ENCODE data around the gene CDH4. TPM values are rescaled to one million over a fixed set of nuclear protein-coding genes. Genes with fewer than 3 reads are reported as not detected.

The CDH4 gene
- total and polyA plus RNA-seq, 2 donors (not counting 3 experiments of a cell fraction or from before 2014, with no cell fraction given) = 0.17 to 0.51 TPM

DNA sequence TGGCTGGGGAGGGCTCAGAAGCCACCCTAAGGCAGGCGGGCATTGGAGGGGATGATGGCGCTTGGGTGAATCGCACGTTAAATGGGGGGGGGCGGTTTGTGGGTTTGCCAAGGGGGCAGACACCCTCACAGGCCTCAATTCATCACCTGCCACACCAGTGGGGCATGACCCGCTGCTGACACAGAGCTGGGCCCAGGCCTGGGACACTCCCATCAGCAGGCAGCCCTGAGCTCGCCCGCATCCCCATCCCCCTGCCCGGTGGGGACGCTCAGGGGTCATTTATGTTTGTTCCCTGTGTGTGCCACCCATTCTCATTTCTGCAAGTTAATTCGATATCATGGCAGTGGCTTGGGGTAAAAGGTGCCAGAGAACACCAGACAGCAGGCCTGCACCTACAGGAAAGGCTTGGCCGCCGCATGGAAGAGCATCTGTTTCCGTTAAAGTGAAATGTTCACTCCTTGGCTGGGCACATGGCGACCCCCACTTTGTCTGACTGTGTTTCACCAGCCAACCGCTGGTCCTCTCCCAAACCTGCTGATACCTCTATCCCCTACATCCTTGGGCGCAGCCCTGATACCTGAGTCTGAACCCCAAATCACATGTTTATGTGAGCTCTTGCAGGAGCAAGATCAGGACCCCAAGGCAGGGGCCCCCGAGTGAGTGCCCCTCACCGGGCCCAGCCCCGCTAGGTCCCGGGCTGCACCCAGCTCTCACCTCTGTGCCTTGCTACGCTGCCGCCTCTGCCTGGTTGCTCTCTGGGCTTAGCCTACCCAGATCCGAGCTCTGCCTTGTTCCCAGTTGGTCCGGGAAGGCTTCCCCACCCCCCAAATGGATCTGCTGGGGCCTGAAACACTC is 564.8 kb downstream of the CDH4 start:
- no peaks in the 10 kb centered on the region for H3K9me3 ChIP-seq (replicated peaks; ENCODE audit: control insufficient read depth, insufficient read depth, low read length)
- no peak overlapping the region for H3K9ac ChIP-seq (replicated peaks; ENCODE audit: extremely low read depth, insufficient read depth, low read length)
- H3K36me3 ChIP-seq (ENCODE audit: control insufficient read depth in 2 of 2, extremely low read depth in 1 of 2, insufficient read depth in 2 of 2, low read length in 2 of 2) = no peaks in the 10 kb centered on the region
- POLR2A ChIA-PET = no interaction called here
- dilution Hi-C loops (cut with MboI; ENCODE audit: extremely low pct_ligation_motif_present, low sequenced_read_pairs) = no loop called here
- H3K79me2 ChIP-seq (ENCODE audit: control insufficient read depth, insufficient read depth, low read length) = no peaks in the 10 kb centered on the region
- H3K4me2 ChIP-seq (ENCODE audit: insufficient read depth, low read length) = no peak overlapping the region
- TF ChIP-seq POLR2A (IDR thresholded peaks at IDR 0.05; ENCODE audit: low read depth, low read length) (no peak), FOS (IDR thresholded peaks at IDR 0.05; ENCODE audit: borderline replicate concordance, insufficient read depth, low read length) (no peak), JUN (IDR thresholded peaks at IDR 0.05; ENCODE audit: borderline replicate concordance, insufficient read depth, insufficient read length, low read depth) (no peak), EZH2 (IDR thresholded peaks at IDR 0.05; ENCODE audit: borderline replicate concordance, low read depth, low read length, severe bottlenecking) (no peak)
- TF ChIP-seq, protein P1, sequence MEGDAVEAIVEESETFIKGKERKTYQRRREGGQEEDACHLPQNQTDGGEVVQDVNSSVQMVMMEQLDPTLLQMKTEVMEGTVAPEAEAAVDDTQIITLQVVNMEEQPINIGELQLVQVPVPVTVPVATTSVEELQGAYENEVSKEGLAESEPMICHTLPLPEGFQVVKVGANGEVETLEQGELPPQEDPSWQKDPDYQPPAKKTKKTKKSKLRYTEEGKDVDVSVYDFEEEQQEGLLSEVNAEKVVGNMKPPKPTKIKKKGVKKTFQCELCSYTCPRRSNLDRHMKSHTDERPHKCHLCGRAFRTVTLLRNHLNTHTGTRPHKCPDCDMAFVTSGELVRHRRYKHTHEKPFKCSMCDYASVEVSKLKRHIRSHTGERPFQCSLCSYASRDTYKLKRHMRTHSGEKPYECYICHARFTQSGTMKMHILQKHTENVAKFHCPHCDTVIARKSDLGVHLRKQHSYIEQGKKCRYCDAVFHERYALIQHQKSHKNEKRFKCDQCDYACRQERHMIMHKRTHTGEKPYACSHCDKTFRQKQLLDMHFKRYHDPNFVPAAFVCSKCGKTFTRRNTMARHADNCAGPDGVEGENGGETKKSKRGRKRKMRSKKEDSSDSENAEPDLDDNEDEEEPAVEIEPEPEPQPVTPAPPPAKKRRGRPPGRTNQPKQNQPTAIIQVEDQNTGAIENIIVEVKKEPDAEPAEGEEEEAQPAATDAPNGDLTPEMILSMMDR (IDR thresholded peaks at IDR 0.05; ENCODE audit: extremely low read depth in 1 of 2, insufficient read depth in 1 of 2, low read depth in 1 of 2, low read length in 2 of 2) = no peak
- intact Hi-C loops (cut with micrococcal nuclease) = no loop called here
- CTCF ChIA-PET = no interaction called here
- no TSS peak for BruUV-seq (replicated peaks)
- H3K4me3 ChIP-seq (replicated peaks in 1 of 3; ENCODE audit: insufficient read depth in 1 of 3, low read depth in 1 of 3, low read length in 3 of 3) = no peak overlapping the region
- H3K27me3 ChIP-seq (ENCODE audit: control insufficient read depth in 2 of 2, insufficient read depth in 2 of 2, low read length in 2 of 2) = no peaks in the 10 kb centered on the region
- H4K20me1 ChIP-seq (replicated peaks; ENCODE audit: control insufficient read depth, extremely low read depth, insufficient read depth, low read length) = no peaks in the 10 kb centered on the region
- H3K27ac ChIP-seq (ENCODE audit: insufficient read depth, low read depth, low read length) = no peak overlapping the region
- DNase-seq (ENCODE audit: low read depth, low spot score) (no peak), FAIRE-seq (no peak)
- no peaks in the 10 kb centered on the region for H3K4me1 ChIP-seq (ENCODE audit: control insufficient read depth, extremely low read depth, insufficient read depth, low read length)
- H3K9me1 ChIP-seq (replicated peaks; ENCODE audit: control insufficient read depth, extremely low read depth, insufficient read depth, low read length) = no peaks in the 10 kb centered on the region
- H2AFZ ChIP-seq (ENCODE audit: low read depth, low read length) = no peak overlapping the region

Measured in endothelial cell of umbilical vein (primary cell).